ENCODE data around the gene FBXO24.

The FBXO24 gene

GRCh38 chr7:100575206-100575631, 10.9 kb upstream of the FBXO24 start:
- no peak for DNase-seq

- no peak for DNase-seq
These were observed 10.3 kb upstream of the FBXO24 start for GRCh38 chr7:100575746-100576383.

GRCh38 chr7:100576384-100576993, 9.6 kb upstream of the FBXO24 start:
- DNase-seq, result no peak

GRCh38 chr7:100577103-100577502, 9.0 kb upstream of the FBXO24 start:
- DNase-seq, result no peak

- DNase-seq, result no peak
These were observed 8.6 kb upstream of the FBXO24 start for GRCh38 chr7:100577507-100577906.

- no peak for DNase-seq
These were observed 7.6 kb upstream of the FBXO24 start for GRCh38 chr7:100578246-100579183.

GRCh38 chr7:100580466-100581283, 5.5 kb upstream of the FBXO24 start:
- no peak for DNase-seq

- no peak for DNase-seq
These were observed 4.0 kb upstream of the FBXO24 start for GRCh38 chr7:100582041-100582579.

- no peak for DNase-seq
These were observed 3.5 kb upstream of the FBXO24 start for GRCh38 chr7:100582650-100583049.

GRCh38 chr7:100583132-100584053, 2.7 kb upstream of the FBXO24 start:
- DNase-seq, result no peak

GRCh38 chr7:100584054-100584682, 2.0 kb upstream of the FBXO24 start:
- DNase-seq, result no peak

GRCh38 chr7:100584683-100585510, 1.2 kb upstream of the FBXO24 start:
- no peak for DNase-seq

- no peak for DNase-seq
These were observed 440 bp upstream of the FBXO24 start, which contains the start of gene LRCH4 for GRCh38 chr7:100585511-100586265. Gene LRCH4 (minus strand): TSS chr7:100586129. CDS start chr7:100586100, 29 bp downstream.

- DNase-seq, result no peak
These were observed 2.3 kb downstream of the FBXO24 start for GRCh38 chr7:100588438-100588837.

- no peak for DNase-seq
These were observed 3.3 kb downstream of the FBXO24 start for GRCh38 chr7:100589341-100589947.

GRCh38 chr7:100590077-100590737, 4.1 kb downstream of the FBXO24 start:
- DNase-seq, result no peak

- DNase-seq, result no peak
These were observed 5.5 kb downstream of the FBXO24 start for GRCh38 chr7:100591596-100591995.

GRCh38 chr7:100595188-100595587, 9.1 kb downstream of the FBXO24 start:
- no peak for DNase-seq
